Keratinocyte (primary cell): ENCODE data around the gene LDB1. TPM values are rescaled to one million over a fixed set of nuclear protein-coding genes. Genes with fewer than 3 reads are reported as not detected.

Experiments
- DNase-seq: peaks from one replicate; pipeline ENCODE4 v3.0.0-alpha.2; 2011; ENCODE audit warnings: low read depth, missing footprints, low spot score
- FAIRE-seq: peaks from 2 replicates; lab custom pipeline; 2011; peaks lifted over from hg19 to GRCh38; lab: Jason Lieb, UNC
- H2AFZ ChIP-seq: 2 replicates; pipeline ENCODE4 v1.6.0; 2012; ENCODE audit warnings: low read length, control low read depth, inconsistent platforms; ENCODE audit not compliant: control insufficient read depth
- H3K27ac ChIP-seq: 2 replicates; pipeline ENCODE4 v1.5.1; 2011; ENCODE audit warnings: low read length; ENCODE audit not compliant: control insufficient read depth, insufficient read depth
- H3K27me3 ChIP-seq: 3 replicates; pipeline ENCODE4 v1.6.0; 2011; ENCODE audit warnings: low read length; ENCODE audit not compliant: control insufficient read depth, insufficient read depth; ENCODE audit errors: extremely low read depth
- H3K36me3 ChIP-seq, 2 experiments: 2 replicates in 1 of 2; 3 replicates in 1 of 2; pipeline ENCODE4 v1.5.1; 2011; ENCODE audit warnings: low read length in 2 of 2, mild to moderate bottlenecking in 1 of 2; ENCODE audit not compliant: control insufficient read depth in 2 of 2, insufficient read depth in 2 of 2; ENCODE audit errors: extremely low read depth in 1 of 2
- H3K4me1 ChIP-seq: 3 replicates; pipeline ENCODE4 v1.5.1; 2011; ENCODE audit warnings: low read length; ENCODE audit not compliant: control insufficient read depth, insufficient read depth; ENCODE audit errors: extremely low read depth
- H3K4me2 ChIP-seq: 3 replicates; pipeline ENCODE4 v1.6.0; 2011; ENCODE audit warnings: low read depth, low read length; ENCODE audit not compliant: control insufficient read depth, insufficient read depth; ENCODE audit errors: extremely low read depth
- H3K4me3 ChIP-seq, 3 experiments: fragments of 200-600 bp in 1 of 3; sonication (generic) in 1 of 3; 2 replicates in 2 of 3; 3 replicates in 1 of 3; pipeline ENCODE4 v1.5.1; 2011 to 2016; ENCODE audit warnings: low read length in 3 of 3, mild to moderate bottlenecking in 3 of 3, control low read depth in 2 of 3, inconsistent platforms in 1 of 3, low read depth in 1 of 3, mixed read lengths in 1 of 3, mixed run types in 1 of 3, moderate library complexity in 1 of 3; ENCODE audit not compliant: control insufficient read depth in 2 of 3, insufficient read depth in 2 of 3; ENCODE audit errors: extremely low read depth in 1 of 3
- H3K79me2 ChIP-seq: 2 replicates; pipeline ENCODE4 v1.6.0; 2012; ENCODE audit warnings: low read length; ENCODE audit not compliant: control insufficient read depth, insufficient read depth
- H3K9ac ChIP-seq: 3 replicates; pipeline ENCODE4 v1.6.0; 2011; ENCODE audit warnings: low read length; ENCODE audit not compliant: control insufficient read depth, insufficient read depth; ENCODE audit errors: extremely low read depth
- H3K9me1 ChIP-seq: 3 replicates; pipeline ENCODE4 v1.6.0; 2011; ENCODE audit warnings: low read length; ENCODE audit not compliant: control insufficient read depth, insufficient read depth; ENCODE audit errors: extremely low read depth
- H3K9me3 ChIP-seq: 2 replicates; pipeline ENCODE4 v1.5.1; 2012; ENCODE audit warnings: low read depth, low read length; ENCODE audit not compliant: control insufficient read depth
- H4K20me1 ChIP-seq: 3 replicates; pipeline ENCODE4 v1.6.0; 2011; ENCODE audit warnings: low read length; ENCODE audit not compliant: control insufficient read depth, insufficient read depth; ENCODE audit errors: extremely low read depth
- CTCF ChIP-seq, 3 experiments: IDR thresholded peaks in 1 of 3; conservative IDR thresholded peaks in 1 of 3; optimal IDR thresholded peaks in 1 of 3; 2 replicates in 2 of 3; 3 replicates in 1 of 3; pipeline versions ENCODE3 to v1.5.1; 2011; ENCODE audit warnings: low read length in 3 of 3, mild to moderate bottlenecking in 3 of 3, moderate library complexity in 2 of 3, control low read depth in 1 of 3, inconsistent platforms in 1 of 3; ENCODE audit not compliant: insufficient read depth in 2 of 3; ENCODE audit errors: extremely low read depth in 1 of 3
- EZH2 ChIP-seq: IDR thresholded peaks from one replicate; pipeline ENCODE4 v1.6.1; 2012; ENCODE audit warnings: inconsistent platforms, mild to moderate bottlenecking, low read length, moderate library complexity
- dilution Hi-C: fragments of 300-500 bp; cut with MboI; formaldehyde crosslinking; loops from one replicate; pipeline ENCODE4 v1.7.0; 2020; ENCODE audit warnings: low sequenced_read_pairs; ENCODE audit not compliant: extremely low pct_ligation_motif_present
- polyA plus RNA-seq, 5 experiments: library from polyadenylated mRNA; depleted of rRNA in 3 of 5; stranded (reverse) in 3 of 5; stranded (forward) in 1 of 5; unstranded in 1 of 5; fragments of >200 nt; gene quantifications; 1 replicate in 1 of 5; 2 replicates in 3 of 5; 3 replicates in 1 of 5; pipeline versions ENCODE4 v1.2.1 to v1.2.3, GENCODE V29; 2011 to 2012; ENCODE audit warnings: missing spikeins in 2 of 5, low read depth in 1 of 5, low replicate concordance in 1 of 5

The LDB1 gene
- polyA plus RNA-seq, 1 donor (not counting 4 experiments of a cell fraction or from before 2014, with no cell fraction given), result 97.3 TPM

GRCh38 chr10:102113956-102114857 lies 6.0 kb downstream of the LDB1 start:
- DNase-seq (no peak), FAIRE-seq (no peak)
- H3K36me3 ChIP-seq, result peaks cover 20 to 27% of the 10 kb centered on the region in 2 experiments
- peak overlapping the region; percentile 95 for H3K27ac ChIP-seq
- H4K20me1 ChIP-seq, result peaks cover 3% of the 10 kb centered on the region
- H3K4me3 ChIP-seq, result peak overlapping the region; percentile 77 to 85 (median 82)
- H3K4me2 ChIP-seq, result peak overlapping the region; percentile 98
- H3K79me2 ChIP-seq, result peaks cover 89% of the 10 kb centered on the region
- H2AFZ ChIP-seq, result no peak overlapping the region
- no peaks in the 10 kb centered on the region for H3K9me3 ChIP-seq
- dilution Hi-C loops, result no loop called here
- H3K9ac ChIP-seq, result peak overlapping the region; percentile 93
- peaks cover 6% of the 10 kb centered on the region for H3K9me1 ChIP-seq
- H3K27me3 ChIP-seq, result no peaks in the 10 kb centered on the region
- H3K4me1 ChIP-seq, result peaks cover 60% of the 10 kb centered on the region
- TF ChIP-seq EZH2 (no peak), CTCF (optimal IDR thresholded peaks at IDR 0.05 in 1 of 3, IDR thresholded peaks at IDR 0.05 in 1 of 3, conservative IDR thresholded peaks at IDR 0.05 in 1 of 3; ENCODE audit: extremely low read depth in 1 of 3, insufficient read depth in 2 of 3, low read length in 3 of 3) (no peak)

- Histone ChIP-seq H2AFZ (no peak overlapping the region), H3K27ac (peak overlapping the region; percentile 95), H3K27me3 (no peaks in the 10 kb centered on the region), H3K9me3 (no peaks in the 10 kb centered on the region), H4K20me1 (peaks cover 3% of the 10 kb centered on the region), H3K36me3 (peaks cover 26 to 32% of the 10 kb centered on the region in 2 experiments), H3K79me2 (peaks cover 83% of the 10 kb centered on the region), H3K9ac (peak overlapping the region; percentile 93), H3K4me2 (peak overlapping the region; percentile 98), H3K9me1 (peaks cover 6% of the 10 kb centered on the region), H3K4me1 (peaks cover 52% of the 10 kb centered on the region), H3K4me3 (peak overlapping the region; percentile 77 to 85 (median 82))
- TF ChIP-seq EZH2 (no peak), CTCF (optimal IDR thresholded peaks at IDR 0.05 in 1 of 3, IDR thresholded peaks at IDR 0.05 in 1 of 3, conservative IDR thresholded peaks at IDR 0.05 in 1 of 3; ENCODE audit: extremely low read depth in 1 of 3, insufficient read depth in 2 of 3, low read length in 3 of 3) (no peak)
- dilution Hi-C loops, result no loop called here
- DNase-seq (peak; percentile 80), FAIRE-seq (peak; percentile 88)
Measured at GRCh38 chr10:102113261-102113955, 6.8 kb downstream of the LDB1 start.
